COR-L47 (cell line): ENCODE results near the gene CLIC4.
"Not testable (repeated sequence)": the region's sequence is repeated elsewhere in the genome, so short reads cannot be mapped to it uniquely, and the experiment has no call there.

Experiments
- DNase-seq: peaks from one replicate; lab custom pipeline; 2025; lab: John Stamatoyannopoulos, UW

The CLIC4 gene

GRCh38 chr1:24773618-24774017, 28.4 kb downstream of the CLIC4 start:
- no peak for DNase-seq

GRCh38 chr1:24775348-24775747, 30.1 kb downstream of the CLIC4 start:
- DNase-seq: no peak

GRCh38 chr1:24775916-24776315, 30.7 kb downstream of the CLIC4 start:
- no peak for DNase-seq

GRCh38 chr1:24776821-24777220, 31.6 kb downstream of the CLIC4 start:
- DNase-seq: no peak

DNA sequence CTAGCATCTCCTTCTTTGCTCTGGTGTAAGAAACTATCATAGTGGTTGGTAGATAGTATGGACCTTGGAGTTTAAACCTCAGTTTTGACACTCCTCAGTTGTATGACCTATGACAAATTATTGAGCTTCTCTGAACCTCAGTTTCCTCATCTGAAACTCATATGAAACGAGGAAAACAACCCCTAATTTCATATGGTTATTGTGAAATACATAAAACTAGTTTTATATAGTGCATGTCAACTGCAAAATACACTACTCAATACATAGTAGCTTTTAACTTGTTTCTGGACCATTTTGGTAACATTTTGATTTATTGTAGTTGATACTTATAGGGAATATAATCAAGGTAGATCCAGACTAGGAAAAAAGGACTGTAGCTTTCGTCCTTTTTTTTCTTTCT, 32.9 kb downstream of the CLIC4 start:
- no peak for DNase-seq

DNA sequence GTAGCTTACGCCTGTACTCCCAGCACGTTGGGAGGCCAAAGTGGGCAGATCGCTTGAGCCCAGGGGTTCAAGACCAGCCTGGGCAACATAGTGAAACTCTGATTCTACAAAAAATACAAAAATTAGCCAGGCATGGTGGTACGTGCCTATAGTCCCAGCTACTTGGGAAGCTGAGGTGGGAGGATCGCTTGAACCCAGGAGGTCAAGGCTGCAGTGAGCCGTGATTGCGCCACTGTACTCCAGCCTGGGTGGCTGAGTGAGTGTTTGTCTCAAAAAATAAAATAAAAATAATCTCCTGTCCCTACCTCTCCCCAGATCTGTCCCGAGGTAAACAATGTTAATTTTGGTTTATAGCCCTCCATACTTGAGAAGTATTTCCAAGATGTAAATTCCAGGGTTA, 34.0 kb downstream of the CLIC4 start:
- not testable (repeated sequence) for DNase-seq

DNA sequence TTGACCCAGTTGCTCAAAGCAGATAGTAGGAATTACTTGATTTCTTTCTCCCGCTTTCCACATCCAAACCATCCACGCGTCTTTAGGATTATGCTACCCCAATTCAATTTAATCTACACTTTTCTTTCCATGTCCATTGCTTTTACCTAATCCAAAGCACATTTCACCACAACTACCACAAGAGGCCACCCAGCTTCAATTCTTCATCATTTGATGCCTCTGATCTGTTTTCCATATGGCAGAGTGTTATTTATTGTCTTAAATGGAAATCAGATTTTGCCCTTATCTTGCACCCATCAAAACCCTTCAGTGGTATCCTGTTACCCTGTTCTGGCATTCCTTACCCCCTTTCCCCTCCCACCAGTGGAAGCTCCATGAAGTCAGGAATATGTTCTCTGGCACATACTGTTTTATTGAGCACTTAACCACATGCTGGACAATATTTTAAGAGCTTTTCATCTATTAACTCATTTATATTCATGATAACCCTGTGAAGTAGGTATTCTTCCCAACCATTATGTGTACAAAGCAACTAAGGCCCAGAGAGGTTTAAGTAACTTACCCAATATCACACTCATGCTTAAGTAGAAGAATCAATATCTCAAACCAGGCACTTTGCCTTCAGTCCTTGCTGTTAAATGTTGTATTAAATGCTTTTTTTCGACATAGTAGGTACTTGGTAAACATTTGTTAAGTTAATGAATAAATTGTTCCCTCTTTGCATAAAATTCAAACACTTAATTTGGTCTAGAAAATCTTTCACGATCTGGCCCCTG, 34.6 kb downstream of the CLIC4 start:
- DNase-seq: no peak

GRCh38 chr1:24780626-24781025, 35.4 kb downstream of the CLIC4 start:
- DNase-seq: not testable (repeated sequence)

DNA sequence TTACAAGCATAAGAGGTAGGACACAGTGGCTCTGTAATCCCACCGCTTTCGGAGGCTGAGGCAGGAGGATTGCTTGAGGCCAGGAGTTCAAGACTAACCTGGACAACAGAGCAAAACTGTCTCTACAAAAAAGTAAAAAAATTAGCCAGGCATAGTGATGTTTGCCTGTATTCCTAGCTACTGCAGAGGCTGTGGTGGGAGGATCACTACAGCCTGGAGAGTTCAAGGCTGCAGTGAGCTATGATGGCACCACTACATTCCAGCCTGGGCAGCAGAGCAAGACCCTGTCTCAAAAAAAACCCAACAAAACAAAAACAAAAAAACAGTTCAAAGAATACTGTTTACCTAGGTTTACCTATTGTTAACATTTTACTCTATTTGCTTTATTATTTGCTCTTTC, 37.4 kb downstream of the CLIC4 start:
- DNase-seq: no peak

DNA sequence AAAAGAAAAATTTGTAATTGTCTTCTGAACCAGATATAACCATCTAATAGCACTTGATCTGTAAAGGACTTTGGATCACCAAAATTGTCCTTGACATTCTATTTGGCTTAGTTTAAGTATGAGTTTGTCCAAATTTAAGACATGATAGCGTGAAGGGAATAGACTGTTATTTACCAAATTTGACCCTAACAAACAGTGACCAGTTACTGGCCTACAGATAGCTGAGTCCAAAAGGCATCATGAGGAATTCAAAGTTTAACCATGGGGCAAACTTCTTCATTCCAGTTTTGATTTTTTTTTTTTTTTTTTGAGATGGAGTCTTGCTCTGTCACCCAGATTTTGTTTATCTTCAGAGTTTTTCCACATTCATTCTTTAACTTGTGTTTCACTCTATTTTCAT, 38.5 kb downstream of the CLIC4 start:
- no peak for DNase-seq

DNA sequence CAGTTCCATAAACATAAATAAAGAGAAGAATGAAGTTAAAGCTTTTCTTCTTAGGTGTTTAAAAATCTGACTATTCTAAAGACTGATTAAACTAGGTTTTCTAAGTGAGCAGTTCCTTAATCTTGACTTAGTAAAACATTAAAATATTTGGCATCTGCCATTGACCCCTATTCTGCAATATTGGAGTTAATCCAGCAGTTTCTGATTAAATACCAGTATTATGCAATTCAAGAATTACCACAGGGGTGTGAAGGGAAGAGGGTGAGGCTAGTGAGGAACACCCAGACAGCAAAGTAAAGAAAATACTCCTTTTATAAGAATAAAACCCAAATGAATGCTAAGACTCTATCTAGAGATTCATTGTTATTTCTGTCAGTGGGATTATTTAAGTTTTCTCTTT, 40.9 kb downstream of the CLIC4 start:
- DNase-seq: no peak

- DNase-seq: no peak
Observed at GRCh38 chr1:24790490-24790889, 45.2 kb downstream of the CLIC4 start.

DNA sequence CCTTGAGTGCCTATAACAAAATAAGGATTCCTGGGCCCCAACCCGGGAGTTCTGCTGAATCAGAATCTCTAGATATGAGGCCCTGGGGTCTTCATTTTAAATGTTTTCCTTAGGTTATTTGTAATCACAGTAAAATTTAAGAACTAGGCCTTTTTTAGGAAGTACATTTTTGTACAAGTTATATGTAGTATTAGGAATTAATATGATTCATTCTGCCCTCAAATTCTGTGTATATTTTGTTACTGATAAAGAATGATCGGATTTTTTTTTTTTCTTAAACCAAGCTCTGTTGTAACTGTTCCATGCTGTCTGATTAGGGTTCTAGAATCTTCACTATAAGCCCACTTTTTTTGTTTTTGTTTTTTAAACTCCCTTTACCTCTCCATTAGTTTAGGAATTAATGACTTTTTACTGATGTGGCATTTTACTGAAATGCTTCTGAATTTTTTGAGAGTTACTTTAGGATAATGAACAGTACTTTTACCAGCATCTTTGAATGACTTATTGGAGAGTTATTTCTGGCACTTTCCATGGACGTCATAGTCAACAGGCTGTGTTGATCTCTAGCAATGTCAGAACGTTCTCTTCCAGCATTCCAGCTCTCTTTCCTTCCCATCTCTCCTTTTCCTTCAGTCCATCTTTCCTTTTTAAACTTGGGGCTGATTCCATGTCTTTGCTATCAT, 48.3 kb downstream of the CLIC4 start:
- DNase-seq: no peak

- not testable (repeated sequence) for DNase-seq
Observed at GRCh38 chr1:24794130-24794502, 48.9 kb downstream of the CLIC4 start.

GRCh38 chr1:24795236-24795635, 50.0 kb downstream of the CLIC4 start:
- no peak for DNase-seq

- DNase-seq: no peak
Observed at GRCh38 chr1:24796524-24796923, 51.3 kb downstream of the CLIC4 start.

DNA sequence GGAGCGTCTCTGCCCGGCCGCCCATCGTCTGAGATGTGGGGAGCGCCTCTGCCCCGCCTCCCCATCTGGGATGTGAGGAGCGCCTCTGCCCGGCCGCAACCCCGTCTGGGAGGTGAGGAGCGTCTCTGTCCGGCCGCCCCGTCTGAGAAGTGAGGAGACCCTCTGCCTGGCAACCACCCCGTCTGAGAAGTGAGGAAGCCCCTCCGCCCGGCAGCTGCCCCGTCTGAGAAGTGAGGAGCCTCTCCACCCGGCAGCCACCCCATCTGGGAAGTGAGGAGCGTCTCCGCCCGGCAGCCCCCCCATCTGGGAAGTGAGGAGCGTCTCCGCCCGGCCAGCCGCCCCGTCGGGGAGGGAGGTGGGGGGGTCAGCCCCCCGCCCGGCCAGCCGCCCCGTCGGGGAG, 54.0 kb downstream of the CLIC4 start:
- DNase-seq: not testable (repeated sequence)

DNA sequence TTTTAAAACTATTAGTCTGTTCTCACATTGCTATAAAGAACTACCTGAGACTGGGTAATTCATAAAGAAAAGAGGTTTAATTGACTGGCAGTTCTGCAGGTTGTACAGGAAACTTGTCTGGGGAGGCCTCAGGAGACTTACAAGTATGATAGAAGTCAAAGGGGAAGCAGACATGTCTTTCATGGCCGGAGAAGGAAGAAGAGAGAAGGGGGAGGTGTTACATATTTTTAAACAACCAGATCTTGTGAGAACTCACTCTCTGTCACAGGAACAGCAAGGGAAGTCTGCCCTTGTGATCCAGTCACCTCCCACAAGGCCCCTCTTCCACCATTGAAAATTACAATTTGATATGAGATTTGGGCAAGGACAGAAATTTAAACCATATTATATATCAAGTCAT, 55.9 kb downstream of the CLIC4 start:
- DNase-seq: no peak

DNA sequence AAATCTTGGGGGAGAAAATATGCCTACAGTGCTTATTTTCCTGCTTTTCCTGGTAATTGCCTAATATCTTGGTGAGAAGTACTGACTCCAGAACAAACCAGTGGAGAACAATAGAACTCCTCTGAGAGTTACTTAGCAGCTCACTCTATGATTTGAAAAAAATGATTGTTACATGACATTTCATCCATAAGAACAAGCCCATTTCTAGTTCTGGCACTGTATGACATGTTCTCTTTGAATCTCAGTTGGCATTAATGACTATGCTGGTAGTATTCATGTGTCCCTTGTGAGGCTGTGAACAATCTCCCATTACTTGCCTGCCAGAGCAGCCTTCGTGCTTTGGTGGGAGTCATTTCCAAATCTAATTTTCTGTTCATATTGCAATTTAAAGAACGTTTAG, 58.0 kb downstream of the CLIC4 start:
- no peak for DNase-seq

GRCh38 chr1:24803987-24804530, 58.8 kb downstream of the CLIC4 start:
- no peak for DNase-seq

- no peak for DNase-seq
Observed at GRCh38 chr1:24805534-24806301, 60.5 kb downstream of the CLIC4 start.

- DNase-seq: no peak
Observed at GRCh38 chr1:24806588-24806987, 61.3 kb downstream of the CLIC4 start.

DNA sequence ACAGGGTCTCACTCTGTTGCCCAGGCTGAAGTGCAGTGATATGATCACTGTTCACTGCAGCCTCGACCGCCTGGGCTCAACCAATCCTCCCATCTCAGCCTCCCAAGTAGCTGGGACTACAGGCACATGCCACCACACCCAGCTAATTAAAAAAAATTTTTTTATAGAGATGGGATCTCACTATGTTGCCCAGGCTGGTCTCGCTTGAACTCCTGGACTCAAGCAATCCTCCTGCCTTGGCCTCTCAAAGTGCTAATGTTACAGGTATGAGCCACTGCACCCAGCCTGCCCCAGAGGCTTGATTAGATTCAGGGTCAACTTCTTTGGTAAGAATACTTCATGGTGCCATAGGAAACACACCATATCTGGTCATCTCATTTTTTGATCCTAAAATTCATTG, 66.2 kb downstream of the CLIC4 start:
- DNase-seq: not testable (repeated sequence)
